HG03095 (cell line): Measurements from ENCODE around the gene ARHGAP22.

Experiments used
- ATAC-seq: cut with Tn5 transposase; IDR thresholded peaks from one replicate; pipeline ENCODE4 v1.9.1; 2021; ENCODE audit warnings: moderate library complexity; ENCODE audit not compliant: unreplicated experiment

ARHGAP22 gene

GRCh38 chr10:48634198-48634983 is 29.5 kb upstream of the ARHGAP22 start:
- ATAC-seq: peak; percentile 75

GRCh38 chr10:48633381-48634197 is 28.7 kb upstream of the ARHGAP22 start:
- ATAC-seq: peak; percentile 32

DNA sequence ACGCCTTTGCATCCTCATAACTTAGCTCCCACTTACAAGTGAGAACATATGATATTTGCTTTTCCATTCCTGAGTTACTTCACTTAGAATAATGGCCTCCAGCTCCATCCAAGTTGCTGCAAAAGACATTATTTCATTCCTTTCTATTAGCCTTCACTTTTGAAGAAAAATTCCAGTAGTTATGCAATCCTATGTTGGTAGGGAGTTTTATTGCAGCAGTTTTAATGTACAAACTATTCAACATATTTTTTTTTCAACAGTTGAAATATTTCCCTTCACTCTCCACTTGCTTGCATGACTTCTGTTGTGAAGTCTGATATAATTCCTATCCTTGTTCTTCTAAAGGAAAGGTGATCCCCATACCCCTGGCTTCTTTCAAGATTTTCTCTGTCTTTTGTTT is 27.3 kb upstream of the ARHGAP22 start:
- ATAC-seq: no peak

- no peak for ATAC-seq
Observed at GRCh38 chr10:48627984-48628609, 23.2 kb upstream of the ARHGAP22 start.

- no peak for ATAC-seq
Observed at GRCh38 chr10:48626986-48627731, 22.3 kb upstream of the ARHGAP22 start.

- ATAC-seq: no peak
Observed at GRCh38 chr10:48626447-48626846, 21.6 kb upstream of the ARHGAP22 start.

DNA sequence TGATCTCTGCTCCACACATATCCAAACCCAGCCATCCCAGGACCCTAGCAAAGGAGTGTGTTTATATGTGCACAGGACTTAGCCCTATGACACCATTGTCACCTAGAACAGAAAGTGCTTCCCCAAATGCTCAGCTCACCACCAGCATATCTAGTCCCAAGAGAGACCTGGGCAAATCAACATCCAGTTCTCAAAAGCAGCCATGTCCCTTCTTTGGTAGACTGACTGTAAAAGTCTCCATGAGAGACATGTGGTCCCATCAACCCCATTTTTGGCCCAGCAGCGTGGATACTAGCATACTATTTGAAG is 20.9 kb upstream of the ARHGAP22 start:
- no peak for ATAC-seq

- ATAC-seq: no peak
Observed at GRCh38 chr10:48623607-48624132, 18.8 kb upstream of the ARHGAP22 start.

DNA sequence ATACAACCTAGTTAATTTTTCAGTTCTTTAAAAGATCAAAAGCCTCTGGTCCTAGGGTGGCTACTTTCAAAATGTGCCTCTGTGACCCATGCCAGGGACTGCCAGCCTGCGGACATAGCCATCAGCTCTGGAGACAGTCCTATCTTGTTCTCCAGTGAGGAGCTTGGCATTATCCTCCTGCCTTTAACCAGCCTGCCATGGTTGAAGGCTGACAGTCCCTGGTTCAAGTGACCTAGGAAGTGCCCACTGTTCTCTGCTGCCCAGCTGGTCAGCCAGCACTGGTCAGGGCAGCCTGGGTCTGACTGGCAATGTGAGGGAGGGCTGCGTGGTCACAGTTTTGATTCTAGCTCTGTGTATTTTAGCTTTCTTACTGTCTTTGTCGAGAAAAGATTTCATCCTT is 18.1 kb upstream of the ARHGAP22 start:
- ATAC-seq: no peak

DNA sequence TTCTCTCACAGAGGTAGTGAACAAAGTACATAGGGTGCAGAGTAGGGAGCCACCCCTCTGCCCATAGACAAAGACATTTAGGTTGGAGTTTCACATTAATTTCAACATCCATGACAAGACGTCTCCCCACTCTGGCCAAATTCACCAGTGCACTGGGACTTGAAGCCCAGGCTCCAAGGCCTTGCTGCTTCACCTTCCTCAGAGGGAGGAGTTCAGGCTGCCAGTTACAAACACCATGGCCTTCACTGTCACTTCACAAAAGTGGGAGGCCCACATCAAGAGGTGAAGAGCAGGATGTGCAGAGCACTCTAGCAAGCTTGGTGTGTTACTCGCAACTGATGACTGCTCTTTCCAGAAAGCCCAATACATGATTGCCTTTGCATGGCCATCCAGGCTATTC is 15.8 kb upstream of the ARHGAP22 start:
- no peak for ATAC-seq

- no peak for ATAC-seq
Observed at GRCh38 chr10:48616436-48616835, 11.6 kb upstream of the ARHGAP22 start.

DNA sequence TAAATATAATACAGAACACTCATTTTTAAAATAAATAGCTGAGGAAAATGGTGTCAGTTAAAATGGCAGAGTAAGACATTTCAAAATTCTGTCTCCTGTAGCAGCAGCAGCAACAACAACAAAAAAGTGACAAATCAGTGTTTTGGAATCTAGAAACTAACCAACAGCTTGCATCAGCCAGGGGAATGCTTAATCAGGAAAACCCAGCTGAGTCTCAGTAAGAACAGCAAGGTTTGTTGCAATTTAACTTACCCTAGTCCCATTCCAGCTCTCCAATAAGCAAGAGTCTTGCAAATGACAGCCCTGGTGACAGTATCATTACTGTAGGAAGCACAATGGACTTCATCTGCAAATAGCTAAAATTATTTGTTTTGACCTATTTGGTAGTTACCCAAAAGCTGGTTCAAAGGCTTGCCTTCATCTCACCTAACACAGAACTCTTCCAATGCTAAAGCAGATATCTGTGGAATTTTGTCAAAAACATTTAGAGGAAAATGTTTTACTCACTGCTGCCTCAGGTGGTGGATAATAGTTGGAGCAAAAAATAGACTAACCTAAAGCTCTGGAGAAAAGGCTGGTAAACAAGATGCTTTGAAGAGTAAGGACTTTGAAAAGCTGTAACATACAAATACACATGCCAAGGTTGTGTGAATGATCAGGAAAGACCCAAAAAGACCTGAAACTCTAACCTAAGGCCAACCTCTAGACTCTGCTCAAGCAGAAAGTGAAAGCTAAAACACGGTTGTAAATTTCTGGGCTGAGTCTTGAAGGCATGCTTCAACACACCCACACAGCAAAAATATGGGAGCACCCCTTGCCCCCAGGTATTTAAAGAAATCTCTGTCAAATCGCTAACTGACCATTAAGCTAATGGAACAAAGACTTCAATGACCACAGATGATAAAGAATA is 9.9 kb upstream of the ARHGAP22 start:
- ATAC-seq: peak; percentile 57

GRCh38 chr10:48613016-48613415 is 8.1 kb upstream of the ARHGAP22 start:
- ATAC-seq: no peak

DNA sequence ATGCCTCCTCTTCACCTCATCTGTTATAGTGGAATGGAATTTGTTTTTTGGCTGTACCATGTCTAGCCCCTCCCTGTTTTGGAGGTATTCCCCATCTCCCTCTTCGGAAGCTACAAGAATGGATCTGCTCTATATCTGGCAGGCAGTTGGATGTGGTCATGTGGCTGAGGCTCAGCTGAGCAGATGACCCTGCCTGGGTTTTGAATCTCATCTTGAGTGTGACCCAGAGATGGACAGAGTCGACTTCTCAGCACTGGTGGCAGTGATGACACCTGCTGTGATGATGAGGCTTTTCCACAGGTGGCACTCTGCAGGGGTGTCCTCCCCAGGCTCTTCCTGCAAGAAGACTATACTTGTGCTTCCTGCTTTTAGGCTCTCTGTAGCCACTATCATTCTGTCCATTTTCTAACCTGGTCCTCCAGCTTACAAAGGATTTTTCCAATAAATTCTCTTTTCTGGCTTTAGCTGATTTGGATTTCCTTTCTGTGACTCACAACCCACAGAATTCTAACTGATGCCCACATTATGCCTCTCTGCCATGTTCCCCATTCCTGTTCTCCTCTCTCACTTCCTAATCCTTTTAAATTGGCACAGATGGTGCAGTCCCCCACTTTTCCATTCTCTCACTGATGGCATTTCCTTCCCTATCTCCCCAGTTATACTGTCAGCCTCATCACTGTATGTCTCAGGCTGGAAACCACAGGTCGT is 7.5 kb upstream of the ARHGAP22 start:
- ATAC-seq: no peak

DNA sequence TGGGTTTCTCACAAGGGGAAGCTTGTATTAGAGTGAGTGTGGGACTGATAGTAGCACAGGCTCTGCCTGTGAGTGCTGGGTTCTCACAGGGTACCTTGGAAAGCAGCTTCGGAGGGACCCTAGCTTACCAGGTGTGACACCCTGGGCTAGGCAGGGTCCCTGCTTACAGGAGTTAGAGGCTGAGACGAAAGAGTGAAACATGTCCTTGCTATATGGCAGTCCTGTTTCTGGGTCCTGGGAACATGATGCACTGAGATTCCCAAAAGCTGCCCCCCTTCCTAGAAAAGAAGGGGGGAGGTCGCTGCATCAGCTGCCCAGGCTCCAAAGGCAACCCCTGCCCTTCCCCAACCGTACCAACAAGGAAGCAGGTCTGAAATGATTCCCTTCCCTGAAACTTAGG is 6.3 kb upstream of the ARHGAP22 start:
- no peak for ATAC-seq

- ATAC-seq: no peak
Observed at GRCh38 chr10:48610585-48611093, 5.8 kb upstream of the ARHGAP22 start.

DNA sequence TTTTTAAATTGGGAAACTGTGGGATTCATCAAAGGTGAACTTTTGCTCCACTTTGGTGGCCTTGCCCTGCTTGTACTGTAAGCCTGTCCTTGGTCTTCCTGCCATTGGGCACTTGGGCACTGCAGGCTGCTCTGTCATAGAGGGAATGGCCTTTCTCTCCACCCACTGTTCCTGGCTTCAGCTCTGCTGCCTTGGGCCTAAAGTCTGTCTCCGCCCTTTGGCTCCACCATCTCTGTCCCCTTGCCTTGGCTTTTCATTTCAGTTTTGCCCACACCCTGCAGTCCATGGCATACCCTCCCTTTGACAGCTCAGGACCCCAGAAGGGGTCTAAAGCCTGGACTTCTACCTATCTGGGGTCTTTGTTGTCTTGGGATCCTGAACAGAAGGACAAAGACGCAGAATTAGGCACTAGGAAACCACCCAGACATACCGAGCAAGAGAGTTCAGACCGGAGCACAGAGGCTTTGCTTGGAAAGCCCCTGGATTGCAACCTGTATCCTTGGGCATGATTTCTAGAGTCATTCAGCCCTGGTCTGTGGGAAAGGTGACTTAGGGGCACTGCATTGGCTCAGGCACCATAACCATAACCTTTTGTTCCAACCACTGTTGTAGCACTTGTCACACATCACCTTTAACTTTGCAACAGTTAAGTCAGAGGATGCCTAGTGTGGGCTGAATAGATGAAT is 5.2 kb upstream of the ARHGAP22 start:
- ATAC-seq: no peak

DNA sequence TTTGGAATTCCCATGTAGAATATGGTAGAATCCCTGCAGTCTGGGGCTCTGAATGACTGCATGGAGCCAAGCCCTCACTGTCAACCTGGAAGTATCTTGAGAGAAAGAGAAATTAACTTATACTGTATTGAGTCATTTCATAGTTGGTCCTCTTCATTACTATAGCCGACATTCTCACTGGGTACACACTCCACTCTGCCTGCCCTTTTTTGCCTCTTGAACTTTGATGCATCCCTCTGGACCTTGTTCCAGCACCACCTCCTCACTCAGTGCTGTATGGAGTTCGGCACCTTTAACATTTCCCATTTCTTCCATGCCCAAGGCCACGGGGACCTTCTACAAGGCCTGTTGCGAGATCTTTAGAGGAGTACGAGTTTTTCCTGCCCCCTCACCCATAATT is 4.6 kb upstream of the ARHGAP22 start:
- no peak for ATAC-seq

- no peak for ATAC-seq
Observed at GRCh38 chr10:48608976-48609375, 4.1 kb upstream of the ARHGAP22 start.
